ENCODE measurements around the gene PCDHGB5. TPM values are rescaled to one million over a fixed set of nuclear protein-coding genes. Genes with fewer than 3 reads are reported as not detected.

The PCDHGB5 gene
- 12.7 and 14.3 TPM in 2 replicates for total RNA-seq

GRCh38 chr5:141397756-141398551 is at the start of gene PCDHGB5:
Gene PCDHGB5, plus strand, starts transcription at chr5:141397947. Its CDS starts 181 bp downstream, at chr5:141398128.

GRCh38 chr5:141349917-141350619 is 47.7 kb upstream of the PCDHGB5 start, which contains the start of gene PCDHGB1:
Gene PCDHGB1, plus strand, starts transcription at chr5:141350099. Its CDS starts 162 bp downstream, at chr5:141350261.

GRCh38 chr5:141354900-141355469 is 42.8 kb upstream of the PCDHGB5 start, which contains the start of gene PCDHGA4:
Gene PCDHGA4, plus strand, starts transcription at chr5:141355021. Its CDS starts 87 bp downstream, at chr5:141355108.

GRCh38 chr5:141359790-141360426 is 37.8 kb upstream of the PCDHGB5 start, which contains the start of gene PCDHGB2:
Gene PCDHGB2, plus strand, starts transcription at chr5:141359994. Its CDS starts 142 bp downstream, at chr5:141360136.

GRCh38 chr5:141363952-141364660 is 33.6 kb upstream of the PCDHGB5 start, which contains the start of gene PCDHGA5:
Gene PCDHGA5, plus strand, starts transcription at chr5:141364162. Its CDS starts 169 bp downstream, at chr5:141364331.

GRCh38 chr5:141369994-141370848 is 27.5 kb upstream of the PCDHGB5 start, which contains the start of gene PCDHGB3:
Gene PCDHGB3, plus strand, starts transcription at chr5:141370242. Its CDS starts 153 bp downstream, at chr5:141370395.

GRCh38 chr5:141373673-141374317 is 24.0 kb upstream of the PCDHGB5 start, which contains the start of gene PCDHGA6:
Gene PCDHGA6, plus strand, starts transcription at chr5:141373891. Its CDS starts 193 bp downstream, at chr5:141374084.

GRCh38 chr5:141382469-141383294 is 15.1 kb upstream of the PCDHGB5 start, which contains the start of gene PCDHGA7:
Gene PCDHGA7, plus strand, starts transcription at chr5:141382742. Its CDS starts 158 bp downstream, at chr5:141382900.

GRCh38 chr5:141387557-141388311 is 10.0 kb upstream of the PCDHGB5 start, which contains the start of gene PCDHGB4:
Gene PCDHGB4, plus strand, starts transcription at chr5:141387698. Its CDS starts 187 bp downstream, at chr5:141387885.

GRCh38 chr5:141392429-141393198 is 5.1 kb upstream of the PCDHGB5 start, which contains the start of gene PCDHGA8:
Gene PCDHGA8, plus strand, starts transcription at chr5:141392633. Its CDS starts 181 bp downstream, at chr5:141392814.

GRCh38 chr5:141402553-141403243 is 5.0 kb downstream of the PCDHGB5 start, which contains the start of gene PCDHGA9:
Gene PCDHGA9, plus strand, starts transcription at chr5:141402778. Its CDS starts 175 bp downstream, at chr5:141402953.

GRCh38 chr5:141407790-141408505 is 10.2 kb downstream of the PCDHGB5 start, which contains the start of gene PCDHGB6:
Gene PCDHGB6, plus strand, starts transcription at chr5:141408021. Its CDS starts 182 bp downstream, at chr5:141408203.

GRCh38 chr5:141412854-141413539 is 15.2 kb downstream of the PCDHGB5 start, which contains the start of gene PCDHGA10:
Gene PCDHGA10, plus strand, starts transcription at chr5:141412987. Its CDS starts 189 bp downstream, at chr5:141413176.

GRCh38 chr5:141417494-141418172 is 19.9 kb downstream of the PCDHGB5 start, which contains the start of gene PCDHGB7:
Gene PCDHGB7, plus strand, starts transcription at chr5:141417677. Its CDS starts 183 bp downstream, at chr5:141417860.

